Neuronal stem cell (in vitro differentiated cells): ENCODE results near the gene SPACA7.

ENCODE experiments used
- DNase-seq: peaks from one replicate; pipeline ENCODE4 v3.0.0-alpha.2; 2013; ENCODE audit warnings: low spot score
- H2AFZ ChIP-seq: one replicate; pipeline ENCODE4 v1.6.1; 2013; ENCODE audit warnings: mild to moderate bottlenecking, low read length, inconsistent platforms
- H2AK5ac ChIP-seq: 2 replicates; pipeline ENCODE4 v1.6.1; 2013; ENCODE audit warnings: low read depth, mild to moderate bottlenecking, inconsistent platforms, low read length, moderate library complexity, mixed read lengths
- H2BK120ac ChIP-seq: 2 replicates; pipeline ENCODE4 v1.6.1; 2013; ENCODE audit warnings: low read depth, mild to moderate bottlenecking, inconsistent platforms, low read length, moderate library complexity, mixed read lengths
- H2BK12ac ChIP-seq: one replicate; pipeline ENCODE4 v1.6.1; 2013; ENCODE audit warnings: low read length, inconsistent platforms
- H2BK15ac ChIP-seq: 2 replicates; pipeline ENCODE4 v1.6.1; 2013; ENCODE audit warnings: mild to moderate bottlenecking, low read length, inconsistent platforms, mixed read lengths
- H2BK5ac ChIP-seq: one replicate; pipeline ENCODE4 v1.6.1; 2013; ENCODE audit warnings: inconsistent platforms, mild to moderate bottlenecking, low read length, moderate library complexity
- H3K14ac ChIP-seq: one replicate; pipeline ENCODE4 v1.6.1; 2013; ENCODE audit warnings: low read length, inconsistent platforms
- H3K18ac ChIP-seq: 2 replicates; pipeline ENCODE4 v1.6.1; 2013; ENCODE audit warnings: low read length, inconsistent platforms
- H3K23ac ChIP-seq: 2 replicates; pipeline ENCODE4 v1.6.1; 2013; ENCODE audit warnings: low read depth, mild to moderate bottlenecking, mixed read lengths, low read length, inconsistent platforms; ENCODE audit not compliant: poor library complexity
- H3K27ac ChIP-seq: replicated peaks from 3 replicates; pipeline ENCODE4 v1.5.1; 2013; ENCODE audit warnings: low read length, inconsistent platforms
- H3K27me3 ChIP-seq, 3 experiments: 2 replicates each; pipeline ENCODE4 v1.6.1; 2013; ENCODE audit warnings: low read length in 3 of 3, mild to moderate bottlenecking in 2 of 3, inconsistent platforms in 1 of 3, low read depth in 1 of 3, mixed read lengths in 1 of 3, moderate library complexity in 1 of 3; ENCODE audit not compliant: control insufficient read depth in 3 of 3, insufficient read depth in 3 of 3
- H3K36me3 ChIP-seq, 2 donors: replicated peaks in 1 of 2; 2 replicates each; pipeline ENCODE4 v1.6.1; 2013; ENCODE audit warnings: low read length in 2 of 2; ENCODE audit not compliant: control insufficient read depth in 2 of 2, insufficient read depth in 2 of 2
- H3K4ac ChIP-seq: 2 replicates; pipeline ENCODE4 v1.6.1; 2013; ENCODE audit warnings: inconsistent platforms, mild to moderate bottlenecking, low read length, moderate library complexity
- H3K4me1 ChIP-seq, 2 donors: 1 replicate in 1 of 2; 2 replicates in 1 of 2; pipeline ENCODE4 v1.6.1; 2013; ENCODE audit warnings: low read length in 2 of 2, low read depth in 1 of 2; ENCODE audit not compliant: control insufficient read depth in 2 of 2, insufficient read depth in 1 of 2
- H3K4me2 ChIP-seq: one replicate; pipeline ENCODE4 v1.6.1; 2013; ENCODE audit warnings: mild to moderate bottlenecking, low read length, inconsistent platforms; ENCODE audit not compliant: insufficient read depth, poor library complexity, severe bottlenecking
- H3K4me3 ChIP-seq, 2 donors: 2 replicates each; pipeline ENCODE4 v1.5.1; 2013; ENCODE audit warnings: low read length in 2 of 2, mild to moderate bottlenecking in 2 of 2, inconsistent platforms in 1 of 2, moderate library complexity in 1 of 2
- H3K79me1 ChIP-seq: one replicate; pipeline ENCODE4 v1.6.1; 2013; ENCODE audit warnings: low read depth, mild to moderate bottlenecking, inconsistent platforms, low read length, moderate library complexity
- H3K9ac ChIP-seq: one replicate; pipeline ENCODE4 v1.6.1; 2013; ENCODE audit warnings: mild to moderate bottlenecking, low read depth, low read length, inconsistent platforms; ENCODE audit not compliant: poor library complexity
- H3K9me3 ChIP-seq, 2 donors: replicated peaks in 1 of 2; 2 replicates each; pipeline versions ENCODE3 to v1.6.1; 2013; ENCODE audit warnings: low read length in 2 of 2, mild to moderate bottlenecking in 2 of 2, inconsistent platforms in 1 of 2, low read depth in 1 of 2, mixed read lengths in 1 of 2, moderate library complexity in 1 of 2; ENCODE audit not compliant: control insufficient read depth in 2 of 2, insufficient read depth in 1 of 2
- H4K8ac ChIP-seq: one replicate; pipeline ENCODE4 v1.6.1; 2013; ENCODE audit warnings: low read depth, mild to moderate bottlenecking, inconsistent platforms, low read length, moderate library complexity
- H4K91ac ChIP-seq: one replicate; pipeline ENCODE4 v1.6.1; 2013; ENCODE audit warnings: low read length, low read depth, mild to moderate bottlenecking, inconsistent platforms; ENCODE audit not compliant: poor library complexity
- WGBS, 2 donors: extraction: QIAGEN DNeasy Blood & Tissue Kit; methylation state at CpG; one replicate each; pipeline ENCODE4 v1.1.7; 2013; ENCODE audit warnings: missing lambda C conversion rate in 2 of 2, mixed read lengths in 1 of 2; ENCODE audit not compliant: insufficient read length in 2 of 2, insufficient replicate concordance in 1 of 2; ENCODE audit errors: extremely low coverage in 2 of 2; 5-methylcytosine and 5-hydroxymethylcytosine counted together

SPACA7 gene

GRCh38 chr13:112446347-112446861, 70.2 kb downstream of the SPACA7 start:
- H2BK5ac ChIP-seq = peak overlapping the region; percentile 62
- H3K18ac ChIP-seq = peak overlapping the region; percentile 20
- no peaks in the 10 kb centered on the region for H3K36me3 ChIP-seq
- H3K27ac ChIP-seq = no peak overlapping the region
- H3K4me1 ChIP-seq = peaks cover 8 to 13% of the 10 kb centered on the region in 2 donors
- DNase-seq = no peak
- H3K9me3 ChIP-seq = peaks cover 0 to 1% of the 10 kb centered on the region in 2 donors
- no peak overlapping the region for H4K91ac ChIP-seq
- WGBS, 2 donors = no CpG with 5 or more reads among the region's 12 CpGs
- no peak overlapping the region for H2AFZ ChIP-seq
- no peak overlapping the region for H4K8ac ChIP-seq
- H2AK5ac ChIP-seq = peak overlapping the region; percentile 96
- no peak overlapping the region for H3K4ac ChIP-seq
- H3K4me2 ChIP-seq = no peak overlapping the region
- H3K79me1 ChIP-seq = no peaks in the 10 kb centered on the region
- H3K14ac ChIP-seq = no peak overlapping the region
- no peak overlapping the region for H3K9ac ChIP-seq
- H2BK12ac ChIP-seq = no peak overlapping the region
- H3K4me3 ChIP-seq = no peak overlapping the region
- H3K23ac ChIP-seq = no peak overlapping the region
- peak overlapping the region; percentile 35 for H2BK15ac ChIP-seq
- peak overlapping the region; percentile 52 for H2BK120ac ChIP-seq
- no peaks in the 10 kb centered on the region for H3K27me3 ChIP-seq

GRCh38 chr13:112446867-112447266, 70.7 kb downstream of the SPACA7 start:
- H3K4me1 ChIP-seq = peaks cover 8 to 13% of the 10 kb centered on the region in 2 donors
- H2BK5ac ChIP-seq = peak overlapping the region; percentile 62
- H3K23ac ChIP-seq = peak overlapping the region; percentile 25
- H3K4me2 ChIP-seq = no peak overlapping the region
- H2AK5ac ChIP-seq = peak overlapping the region; percentile 96
- peak overlapping the region; percentile 20 for H3K18ac ChIP-seq
- no peaks in the 10 kb centered on the region for H3K79me1 ChIP-seq
- WGBS, 2 donors = no CpG with 5 or more reads among the region's 14 CpGs
- peak overlapping the region; percentile 52 for H2BK120ac ChIP-seq
- no peak overlapping the region for H4K8ac ChIP-seq
- no peak overlapping the region for H2BK12ac ChIP-seq
- no peak overlapping the region for H3K4me3 ChIP-seq
- H3K27ac ChIP-seq = no peak overlapping the region
- H2AFZ ChIP-seq = no peak overlapping the region
- no peak overlapping the region for H4K91ac ChIP-seq
- peak overlapping the region; percentile 17 for H2BK15ac ChIP-seq
- no peaks in the 10 kb centered on the region for H3K9me3 ChIP-seq
- H3K4ac ChIP-seq = no peak overlapping the region
- H3K9ac ChIP-seq = no peak overlapping the region
- no peaks in the 10 kb centered on the region for H3K27me3 ChIP-seq
- H3K14ac ChIP-seq = peak overlapping the region; percentile 56
- no peaks in the 10 kb centered on the region for H3K36me3 ChIP-seq
- no peak for DNase-seq

- H3K18ac ChIP-seq = no peak overlapping the region
- H4K8ac ChIP-seq = no peak overlapping the region
- no peak overlapping the region for H4K91ac ChIP-seq
- no peak overlapping the region for H2BK12ac ChIP-seq
- no peak overlapping the region for H3K4me2 ChIP-seq
- H3K27ac ChIP-seq = no peak overlapping the region
- no peaks in the 10 kb centered on the region for H3K9me3 ChIP-seq
- no peaks in the 10 kb centered on the region for H3K36me3 ChIP-seq
- H3K4me1 ChIP-seq = peaks cover 8 to 13% of the 10 kb centered on the region in 2 donors
- H2AK5ac ChIP-seq = no peak overlapping the region
- DNase-seq = no peak
- no peak overlapping the region for H3K4ac ChIP-seq
- H3K9ac ChIP-seq = no peak overlapping the region
- WGBS, 2 donors = no CpG with 5 or more reads among the region's 2 CpGs
- H3K27me3 ChIP-seq = no peaks in the 10 kb centered on the region
- H3K23ac ChIP-seq = no peak overlapping the region
- no peaks in the 10 kb centered on the region for H3K79me1 ChIP-seq
- H2AFZ ChIP-seq = no peak overlapping the region
- no peak overlapping the region for H3K4me3 ChIP-seq
- H2BK5ac ChIP-seq = no peak overlapping the region
- H2BK15ac ChIP-seq = no peak overlapping the region
- H2BK120ac ChIP-seq = no peak overlapping the region
- no peak overlapping the region for H3K14ac ChIP-seq
Observed at GRCh38 chr13:112447306-112447705, 71.2 kb downstream of the SPACA7 start.

- Histone ChIP-seq H4K8ac (no peak overlapping the region), H3K18ac (peak overlapping the region; percentile 55), H3K4me2 (no peak overlapping the region), H3K14ac (no peak overlapping the region), H3K9ac (no peak overlapping the region), H2AK5ac (peak overlapping the region; percentile 64), H2BK120ac (no peak overlapping the region), H3K9me3 (no peaks in the 10 kb centered on the region), H2BK15ac (no peak overlapping the region), H2BK5ac (no peak overlapping the region), H2AFZ (no peak overlapping the region), H3K23ac (no peak overlapping the region), H3K27ac (no peak overlapping the region), H3K4ac (no peak overlapping the region), H2BK12ac (no peak overlapping the region), H3K27me3 (no peaks in the 10 kb centered on the region), H3K36me3 (no peaks in the 10 kb centered on the region), H3K4me3 (no peak overlapping the region), H4K91ac (no peak overlapping the region), H3K79me1 (no peaks in the 10 kb centered on the region), H3K4me1 (peaks cover 6 to 13% of the 10 kb centered on the region in 2 donors)
- no peak for DNase-seq
- WGBS, 2 donors = no CpG with 5 or more reads among the region's 27 CpGs
Observed at GRCh38 chr13:112447761-112448603, 71.8 kb downstream of the SPACA7 start.
